H9 (cell line): ENCODE data around the gene OR2K2. TPM values are rescaled to one million over a fixed set of nuclear protein-coding genes. Genes with fewer than 3 reads are reported as not detected.

Source experiments
- DNase-seq: peaks from one replicate; pipeline ENCODE4 v3.0.0-alpha.2; 2017
- H2AFZ ChIP-seq: one replicate; pipeline ENCODE4 v1.6.1; 2013; ENCODE audit warnings: mild to moderate bottlenecking, low read length, control low read depth, moderate library complexity
- H2AK5ac ChIP-seq: 2 replicates; pipeline ENCODE4 v1.6.1; 2013; ENCODE audit warnings: low read length, control low read depth, mixed read lengths; ENCODE audit not compliant: insufficient read length
- H2BK120ac ChIP-seq: one replicate; pipeline ENCODE4 v1.6.1; 2013; ENCODE audit warnings: low read depth, mild to moderate bottlenecking, low read length, control low read depth, inconsistent platforms; ENCODE audit not compliant: poor library complexity, severe bottlenecking
- H2BK12ac ChIP-seq: 2 replicates; pipeline ENCODE4 v1.6.1; 2013; ENCODE audit warnings: low read length, control low read depth, mixed read lengths, low read depth; ENCODE audit not compliant: insufficient read length
- H2BK15ac ChIP-seq: 2 replicates; pipeline ENCODE4 v1.6.1; 2013; ENCODE audit warnings: low read depth, low read length, control low read depth
- H2BK20ac ChIP-seq: one replicate; pipeline ENCODE4 v1.6.1; 2013; ENCODE audit warnings: low read depth, mild to moderate bottlenecking, low read length, control low read depth, inconsistent platforms; ENCODE audit not compliant: poor library complexity, severe bottlenecking
- H2BK5ac ChIP-seq: 2 replicates; pipeline ENCODE4 v1.6.1; 2013; ENCODE audit warnings: low read length, control low read depth, mixed read lengths; ENCODE audit not compliant: insufficient read length
- H3K14ac ChIP-seq: 2 replicates; pipeline ENCODE4 v1.6.1; 2013; ENCODE audit warnings: low read length, control low read depth; ENCODE audit not compliant: insufficient read depth
- H3K18ac ChIP-seq: 2 replicates; pipeline ENCODE4 v1.6.1; 2013; ENCODE audit warnings: low read depth, mild to moderate bottlenecking, mixed read lengths, low read length, control low read depth; ENCODE audit not compliant: insufficient read length
- H3K23ac ChIP-seq: 2 replicates; pipeline ENCODE4 v1.6.1; 2013; ENCODE audit warnings: low read length, control low read depth, mixed read lengths, low read depth; ENCODE audit not compliant: insufficient read length
- H3K23me2 ChIP-seq: 2 replicates; pipeline ENCODE4 v1.6.1; 2013; ENCODE audit warnings: low read depth, mild to moderate bottlenecking, mixed read lengths, low read length, control low read depth; ENCODE audit not compliant: insufficient read length, poor library complexity, severe bottlenecking
- H3K27ac ChIP-seq: 2 replicates; pipeline ENCODE4 v1.5.1; 2013; ENCODE audit warnings: low read length, control low read depth, mixed read lengths, low read depth; ENCODE audit not compliant: insufficient read length
- H3K27me3 ChIP-seq: 2 replicates; pipeline ENCODE4 v1.6.1; 2013; ENCODE audit warnings: low read length, control low read depth, inconsistent platforms; ENCODE audit not compliant: insufficient read depth
- H3K4ac ChIP-seq: 2 replicates; pipeline ENCODE4 v1.6.1; 2013; ENCODE audit warnings: low read depth, mild to moderate bottlenecking, control low read depth, inconsistent platforms, low read length, moderate library complexity
- H3K4me1 ChIP-seq: 2 replicates; pipeline ENCODE4 v1.6.1; 2013; ENCODE audit warnings: low read length, control low read depth, inconsistent platforms; ENCODE audit not compliant: insufficient read depth
- H3K4me2 ChIP-seq: 2 replicates; pipeline ENCODE4 v1.6.1; 2013; ENCODE audit warnings: low read length, control low read depth, mixed read lengths; ENCODE audit not compliant: insufficient read length, insufficient read depth
- H3K56ac ChIP-seq: 2 replicates; pipeline ENCODE4 v1.6.1; 2013; ENCODE audit warnings: low read depth, mild to moderate bottlenecking, mixed read lengths, low read length, control low read depth; ENCODE audit not compliant: insufficient read length
- H3K79me1 ChIP-seq: 2 replicates; pipeline ENCODE4 v1.6.1; 2013; ENCODE audit warnings: low read depth, mild to moderate bottlenecking, moderate library complexity, low read length, control low read depth, inconsistent platforms; ENCODE audit not compliant: insufficient read depth, poor library complexity, severe bottlenecking
- H3K79me2 ChIP-seq: 2 replicates; pipeline ENCODE4 v1.6.1; 2013; ENCODE audit warnings: low read length, control low read depth, inconsistent platforms; ENCODE audit not compliant: insufficient read depth
- H3K9ac ChIP-seq: 2 replicates; pipeline ENCODE4 v1.6.1; 2013; ENCODE audit warnings: low read length, control low read depth, mixed read lengths; ENCODE audit not compliant: insufficient read length; ENCODE audit errors: extremely low read depth
- H3K9me3 ChIP-seq: one replicate; pipeline ENCODE4 v1.6.1; 2013; ENCODE audit warnings: low read depth, low read length, inconsistent platforms; ENCODE audit not compliant: control insufficient read depth
- H3T11ph ChIP-seq: one replicate; pipeline ENCODE4 v1.6.1; 2013; ENCODE audit warnings: mild to moderate bottlenecking, low read length, control low read depth, inconsistent platforms
- H4K20me1 ChIP-seq: one replicate; pipeline ENCODE4 v1.6.1; 2013; ENCODE audit not compliant: control insufficient read depth, insufficient read length, insufficient read depth
- H4K5ac ChIP-seq: 2 replicates; pipeline ENCODE4 v1.6.1; 2013; ENCODE audit warnings: low read depth, mild to moderate bottlenecking, mixed read lengths, low read length, control low read depth; ENCODE audit not compliant: insufficient read length
- H4K8ac ChIP-seq: replicated peaks from 2 replicates; pipeline ENCODE4 v1.6.1; 2013; ENCODE audit warnings: low read length, control low read depth, mixed read lengths, low read depth; ENCODE audit not compliant: insufficient read length
- H4K91ac ChIP-seq: 2 replicates; pipeline ENCODE4 v1.6.1; 2013; ENCODE audit warnings: low read depth, mild to moderate bottlenecking, moderate library complexity, mixed read lengths, low read length, control low read depth; ENCODE audit not compliant: insufficient read length
- H3K27ac Mint-ChIP-seq, 3 experiments: 2 replicates in 2 of 3; 3 replicates in 1 of 3; pipeline ENCODE4 v1.8.0; 2020 to 2021; ENCODE audit warnings: mixed read lengths in 3 of 3, mild to moderate bottlenecking in 1 of 3, moderate library complexity in 1 of 3
- H3K27me3 Mint-ChIP-seq: 2 replicates; pipeline ENCODE4 v1.8.0; 2021; ENCODE audit warnings: low read depth, mild to moderate bottlenecking, moderate library complexity, mixed read lengths
- H3K36me3 Mint-ChIP-seq, 3 experiments: 2 replicates in 2 of 3; 3 replicates in 1 of 3; pipeline ENCODE4 v1.8.0; 2020 to 2021; ENCODE audit warnings: low read depth in 3 of 3, mixed read lengths in 3 of 3; ENCODE audit not compliant: insufficient read depth in 1 of 3
- H3K4me1 Mint-ChIP-seq, 2 experiments: 2 replicates each; pipeline ENCODE4 v1.8.0; 2020; ENCODE audit warnings: mixed read lengths in 2 of 2
- H3K4me3 Mint-ChIP-seq, 2 experiments: 2 replicates in 1 of 2; 3 replicates in 1 of 2; pipeline ENCODE4 v1.8.0; 2020 to 2021; ENCODE audit warnings: mild to moderate bottlenecking in 2 of 2, mixed read lengths in 2 of 2, moderate library complexity in 1 of 2
- H3K9me3 Mint-ChIP-seq, 2 experiments: 2 replicates in 1 of 2; 3 replicates in 1 of 2; pipeline ENCODE4 v1.8.0; 2020; ENCODE audit warnings: mild to moderate bottlenecking in 2 of 2, mixed read lengths in 2 of 2, moderate library complexity in 1 of 2
- CTCF ChIP-seq: fragments of 200-600 bp; sonication (generic); conservative IDR thresholded peaks from 3 replicates; pipeline ENCODE4 v1.8.0; 2021; ENCODE audit warnings: antibody characterized with exemption, mild to moderate bottlenecking
- WGBS: extraction: QIAGEN DNeasy Blood & Tissue Kit; methylation state at CpG from one replicate; pipeline ENCODE4 v1.1.7; 2013; ENCODE audit warnings: missing lambda C conversion rate, low lambda C conversion rate, mixed read lengths; ENCODE audit not compliant: insufficient read length; ENCODE audit errors: extremely low coverage; 5-methylcytosine and 5-hydroxymethylcytosine counted together
- total RNA-seq: library from RNA; stranded (reverse); gene quantifications from 2 replicates; pipeline ENCODE4 v1.2.1, GENCODE V29; 2021

The OR2K2 gene
- total RNA-seq, 1 experiment from 2014 or later, result not detected

- H2BK5ac ChIP-seq, result no peak overlapping the region
- H3K14ac ChIP-seq, result no peak overlapping the region
- H3K4ac ChIP-seq, result no peak overlapping the region
- no peak overlapping the region for H3K4me3 Mint-ChIP-seq
- no peak overlapping the region for H2AK5ac ChIP-seq
- no peak overlapping the region for H3K4me2 ChIP-seq
- H2BK20ac ChIP-seq, result no peak overlapping the region
- H3K23me2 ChIP-seq, result no peaks in the 10 kb centered on the region
- H4K20me1 ChIP-seq, result no peaks in the 10 kb centered on the region
- H3K27me3 ChIP-seq, result no peaks in the 10 kb centered on the region
- H3K4me1 Mint-ChIP-seq, result peaks cover 6% of the 10 kb centered on the region in 2 experiments
- TF ChIP-seq CTCF, result no peak
- H3K27me3 Mint-ChIP-seq, result no peaks in the 10 kb centered on the region; the same call in 1 of the 2 replicates
- WGBS, result no CpG with 5 or more reads among the region's 11 CpGs
- H4K5ac ChIP-seq, result no peak overlapping the region
- no peaks in the 10 kb centered on the region for H3K79me1 ChIP-seq
- H3K56ac ChIP-seq, result no peak overlapping the region
- no peaks in the 10 kb centered on the region for H3K9me3 Mint-ChIP-seq
- no peaks in the 10 kb centered on the region for H3K79me2 ChIP-seq
- no peak overlapping the region for H3T11ph ChIP-seq
- H2BK12ac ChIP-seq, result no peak overlapping the region
- no peak overlapping the region for H2BK120ac ChIP-seq
- peak overlapping the region in 1 of 3 experiments; percentile 36; a peak in 1 of 7 replicates for H3K27ac Mint-ChIP-seq
- H3K9ac ChIP-seq, result no peak overlapping the region
- peaks cover 0 to 10% (median 2%) of the 10 kb centered on the region in 3 experiments; a peak in 2 of 7 replicates for H3K36me3 Mint-ChIP-seq
- no peak overlapping the region for H4K8ac ChIP-seq
- no peak overlapping the region for H2BK15ac ChIP-seq
- no peak overlapping the region for H2AFZ ChIP-seq
- H4K91ac ChIP-seq, result no peak overlapping the region
- no peak overlapping the region for H3K23ac ChIP-seq
- no peak overlapping the region for H3K27ac ChIP-seq
- H3K18ac ChIP-seq, result no peak overlapping the region
- no peaks in the 10 kb centered on the region for H3K4me1 ChIP-seq
- no peaks in the 10 kb centered on the region for H3K9me3 ChIP-seq
- no peak for DNase-seq
Measured at GRCh38 chr9:111356481-111357244, 26.6 kb upstream of the OR2K2 start.
